Fibroblast of the aortic adventitia (primary cell): ENCODE data around the gene FOXL2. TPM values are rescaled to one million over a fixed set of nuclear protein-coding genes. Genes with fewer than 3 reads are reported as not detected.

Source experiments
- DNase-seq: peaks from one replicate; pipeline ENCODE4 v3.0.0-alpha.2; 2010; ENCODE audit warnings: low read depth
- H3K4me3 ChIP-seq: 2 replicates; pipeline ENCODE4 v1.5.1; 2011; ENCODE audit warnings: low read depth, mild to moderate bottlenecking, control low read depth, low read length, moderate library complexity
- total RNA-seq: library from RNA; depleted of rRNA; stranded (reverse); fragments of >200 nt; gene quantifications from 2 replicates; pipeline ENCODE4 v1.2.3, GENCODE V29; 2012; ENCODE audit warnings: low replicate concordance
- TF ChIP-seq, protein P1 (sequence below): IDR thresholded peaks from 2 replicates; pipeline ENCODE4 v1.5.1; 2011; ENCODE audit warnings: mild to moderate bottlenecking, low read length, control low read depth, inconsistent platforms; ENCODE audit not compliant: insufficient read depth

Gene FOXL2
- total RNA-seq, 1 donor: under 0.01 TPM

DNA sequence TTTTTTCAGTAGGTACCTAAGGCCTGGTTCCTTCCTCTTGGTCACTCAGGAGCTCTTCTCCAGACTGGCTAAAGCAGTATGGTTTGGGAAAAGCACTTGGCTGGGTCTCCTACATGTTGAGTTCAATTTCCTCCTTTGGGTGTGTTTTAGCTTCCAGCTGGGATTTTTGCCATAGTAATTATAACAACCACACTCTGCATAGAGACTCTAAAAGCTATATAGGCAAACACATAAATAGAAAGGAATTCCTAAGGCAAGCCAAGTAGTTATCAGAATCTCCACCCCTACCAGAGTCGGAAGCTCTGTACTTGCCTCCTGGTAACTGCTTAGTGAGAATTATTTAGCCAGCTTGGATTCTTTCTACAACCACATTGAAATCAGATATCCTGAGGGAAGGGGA, 48.6 kb downstream of the FOXL2 start:
- peak; percentile 94 for DNase-seq
- no peak overlapping the region for H3K4me3 ChIP-seq
- TF ChIP-seq, protein P1, sequence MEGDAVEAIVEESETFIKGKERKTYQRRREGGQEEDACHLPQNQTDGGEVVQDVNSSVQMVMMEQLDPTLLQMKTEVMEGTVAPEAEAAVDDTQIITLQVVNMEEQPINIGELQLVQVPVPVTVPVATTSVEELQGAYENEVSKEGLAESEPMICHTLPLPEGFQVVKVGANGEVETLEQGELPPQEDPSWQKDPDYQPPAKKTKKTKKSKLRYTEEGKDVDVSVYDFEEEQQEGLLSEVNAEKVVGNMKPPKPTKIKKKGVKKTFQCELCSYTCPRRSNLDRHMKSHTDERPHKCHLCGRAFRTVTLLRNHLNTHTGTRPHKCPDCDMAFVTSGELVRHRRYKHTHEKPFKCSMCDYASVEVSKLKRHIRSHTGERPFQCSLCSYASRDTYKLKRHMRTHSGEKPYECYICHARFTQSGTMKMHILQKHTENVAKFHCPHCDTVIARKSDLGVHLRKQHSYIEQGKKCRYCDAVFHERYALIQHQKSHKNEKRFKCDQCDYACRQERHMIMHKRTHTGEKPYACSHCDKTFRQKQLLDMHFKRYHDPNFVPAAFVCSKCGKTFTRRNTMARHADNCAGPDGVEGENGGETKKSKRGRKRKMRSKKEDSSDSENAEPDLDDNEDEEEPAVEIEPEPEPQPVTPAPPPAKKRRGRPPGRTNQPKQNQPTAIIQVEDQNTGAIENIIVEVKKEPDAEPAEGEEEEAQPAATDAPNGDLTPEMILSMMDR: no peak

Other genes starting within 250 kb of the FOXL2 start
- 4.4 and 9.9 TPM in 2 replicates for gene PIK3CB, start 112.2 kb downstream of the FOXL2 start, total RNA-seq
- not detected in 2 replicates for gene FOXL2NB, start 80 bp upstream of the FOXL2 start, total RNA-seq
- gene PRR23A, start 59.1 kb upstream of the FOXL2 start, total RNA-seq: not detected in 2 replicates
- not detected in 2 replicates for gene PRR23B, start 73.8 kb upstream of the FOXL2 start, total RNA-seq
- gene PRR23C, start 97.8 kb upstream of the FOXL2 start, total RNA-seq: not detected in 2 replicates